GM21786 (cell line): ENCODE results near the gene MAP7D2.
"Not testable (repeated sequence)": the region's sequence is repeated elsewhere in the genome, so short reads cannot be mapped to it uniquely, and the experiment has no call there.

ENCODE experiments used
- ATAC-seq: cut with Tn5 transposase; IDR thresholded peaks from one replicate; pipeline ENCODE4 v1.9.1; 2021; ENCODE audit not compliant: unreplicated experiment

MAP7D2 gene

DNA sequence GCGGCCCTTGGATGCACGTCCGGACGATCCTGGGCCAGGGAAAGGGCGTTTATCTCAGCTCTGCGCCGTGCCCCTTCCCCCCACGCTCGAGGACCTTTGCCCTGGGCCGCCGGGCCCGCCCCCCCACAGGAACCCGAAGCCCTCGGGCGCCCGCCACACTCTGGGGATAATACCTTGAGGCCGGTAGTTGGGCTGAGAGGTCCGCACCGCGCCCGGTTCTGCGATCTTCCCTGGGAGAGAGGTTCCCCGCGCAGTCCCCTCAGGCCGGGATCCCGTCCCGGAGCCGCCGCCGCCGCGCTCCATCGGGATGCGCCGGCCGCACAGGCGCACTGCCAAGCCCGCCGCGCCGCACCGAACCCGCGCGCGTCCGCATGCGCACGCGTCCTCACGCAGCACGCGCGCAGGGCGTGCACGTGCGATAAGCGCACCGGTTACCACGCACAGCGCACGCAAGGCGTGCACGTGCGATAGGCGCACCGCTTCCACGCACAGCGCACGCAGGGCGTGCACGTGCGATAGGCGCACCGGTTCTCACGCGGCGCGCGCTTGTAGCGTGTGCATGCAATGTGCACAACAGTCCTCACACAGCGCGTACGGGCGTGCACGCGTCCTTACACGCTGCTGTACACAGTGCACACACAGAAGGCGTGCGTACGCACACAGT is at the start of gene MAP7D2:
Gene MAP7D2 (minus strand): TSS at position 331 of the 664 bp plus-strand sequence. CDS start 28 bp downstream, at position 303.
- ATAC-seq = no peak

DNA sequence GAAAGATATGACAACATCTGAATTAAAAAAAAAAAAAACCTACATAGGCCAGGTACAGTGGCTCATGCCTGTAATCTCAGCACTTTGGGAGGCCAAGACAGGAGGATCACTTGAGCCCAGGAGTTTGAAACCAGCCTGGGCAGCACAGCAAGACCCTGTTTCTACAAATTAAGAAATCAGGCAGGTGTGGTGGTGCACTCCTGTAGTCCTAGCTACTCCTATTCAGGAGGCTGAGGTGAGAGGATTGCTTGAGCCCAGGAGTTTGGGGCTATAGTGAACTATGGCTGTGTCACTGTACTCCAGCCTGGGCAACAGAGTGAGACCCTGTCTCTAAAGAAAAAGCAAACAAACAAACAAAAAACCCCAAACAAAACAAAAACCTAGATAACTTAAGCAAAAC is 45.8 kb upstream of the MAP7D2 start:
- not testable (repeated sequence) for ATAC-seq

DNA sequence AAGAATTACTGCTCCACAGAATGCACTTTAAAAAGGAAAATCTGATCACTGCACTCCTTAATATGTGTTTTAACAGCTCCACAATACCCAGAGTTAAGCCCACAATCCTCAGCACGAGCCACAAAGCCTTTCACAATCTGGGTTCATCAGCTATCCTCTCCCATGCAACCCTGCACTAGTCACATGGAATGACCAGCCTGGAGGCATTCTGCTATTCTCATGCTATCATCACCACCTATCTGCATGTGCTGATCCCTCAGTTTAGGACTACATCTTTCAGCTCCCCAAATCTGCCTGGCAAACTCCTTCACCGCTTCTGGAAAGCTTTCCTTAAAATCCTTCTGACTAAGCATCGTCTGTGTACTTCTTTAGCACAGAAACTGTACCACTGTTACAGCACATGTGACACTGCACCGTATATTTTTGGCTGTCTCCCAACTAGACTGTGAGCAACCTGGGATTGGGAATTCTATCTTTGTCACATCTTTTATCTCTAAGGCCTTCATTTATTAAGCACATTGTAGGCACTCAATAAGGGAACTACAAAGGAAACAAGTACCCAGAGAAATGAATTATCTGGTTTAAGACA is 43.2 kb upstream of the MAP7D2 start:
- no peak for ATAC-seq

DNA sequence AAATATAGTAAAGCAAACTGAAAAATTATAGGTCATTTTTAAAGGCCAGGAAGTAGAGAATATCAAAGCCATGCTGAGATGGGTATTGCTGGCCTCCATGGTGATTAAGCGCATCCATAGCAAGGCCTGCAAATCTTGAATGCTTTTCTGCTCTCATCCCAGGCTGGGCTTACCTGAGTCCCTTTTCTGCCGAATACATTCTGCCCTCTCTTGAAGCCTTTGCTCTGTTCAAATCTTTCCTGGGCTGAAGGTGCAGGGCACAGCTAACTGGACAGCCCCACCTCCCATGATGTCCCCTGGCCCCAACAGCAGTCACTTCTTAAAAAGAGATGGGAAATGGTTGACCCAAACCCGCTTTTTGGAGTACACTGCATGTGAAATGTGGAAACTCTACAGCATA is 35.0 kb upstream of the MAP7D2 start:
- ATAC-seq = no peak

DNA sequence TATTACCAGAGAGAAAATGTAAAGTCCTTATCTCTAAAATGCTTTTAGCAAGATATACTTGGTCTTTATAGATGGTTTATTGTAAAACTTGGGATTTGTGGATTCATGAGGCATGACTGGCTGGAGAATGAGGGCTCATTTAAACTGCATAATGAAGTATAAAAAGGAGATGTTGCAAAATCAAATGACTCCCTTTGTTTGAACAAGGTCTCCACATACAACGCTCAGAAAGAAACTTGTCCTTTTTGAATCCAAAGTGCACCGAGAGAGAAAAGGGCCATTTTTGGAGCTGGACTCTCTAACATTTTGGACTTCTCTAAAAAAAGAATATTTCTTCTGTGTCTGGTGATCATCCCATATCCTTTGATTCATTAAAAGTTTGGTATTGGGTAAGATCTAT is 32.6 kb upstream of the MAP7D2 start:
- ATAC-seq = no peak

DNA sequence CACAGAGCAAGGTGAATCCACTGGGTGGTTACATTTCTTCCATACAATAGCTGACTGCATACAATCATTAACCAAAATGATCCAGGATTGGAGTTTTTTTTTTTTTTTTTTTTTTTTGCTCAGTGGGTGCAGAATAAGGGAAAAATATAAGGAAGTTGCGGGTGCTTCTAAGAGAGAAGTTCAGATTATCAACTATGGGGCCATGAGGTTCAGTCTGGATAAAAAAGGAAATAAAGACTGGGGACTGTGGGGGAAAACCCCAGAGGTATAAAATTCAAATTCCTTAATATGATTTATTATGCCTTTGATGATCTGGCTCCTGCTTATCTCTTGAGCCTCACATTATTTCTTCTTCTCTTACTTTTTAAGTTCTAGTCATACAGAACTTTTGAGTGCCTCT is 30.9 kb upstream of the MAP7D2 start:
- ATAC-seq = no peak

DNA sequence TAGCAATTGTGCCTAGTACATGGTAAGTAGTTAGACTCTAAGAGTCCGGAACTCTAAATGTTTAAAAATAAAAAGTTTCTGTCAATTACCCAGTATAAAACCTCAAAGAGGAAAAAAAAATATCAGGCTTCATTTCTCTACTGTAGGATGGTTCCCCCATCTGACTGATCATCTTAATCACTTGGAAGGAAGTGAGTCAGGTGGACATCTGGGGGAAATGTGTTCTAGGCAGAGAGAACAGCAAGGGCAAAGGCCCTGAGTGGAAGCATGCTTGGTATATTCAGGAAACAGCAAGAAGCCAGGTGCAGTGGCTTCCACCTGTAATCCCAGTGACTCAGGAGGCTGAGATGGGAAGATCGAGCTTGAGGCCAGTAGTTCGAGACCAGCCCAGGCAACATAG is 27.8 kb upstream of the MAP7D2 start:
- ATAC-seq = no peak

DNA sequence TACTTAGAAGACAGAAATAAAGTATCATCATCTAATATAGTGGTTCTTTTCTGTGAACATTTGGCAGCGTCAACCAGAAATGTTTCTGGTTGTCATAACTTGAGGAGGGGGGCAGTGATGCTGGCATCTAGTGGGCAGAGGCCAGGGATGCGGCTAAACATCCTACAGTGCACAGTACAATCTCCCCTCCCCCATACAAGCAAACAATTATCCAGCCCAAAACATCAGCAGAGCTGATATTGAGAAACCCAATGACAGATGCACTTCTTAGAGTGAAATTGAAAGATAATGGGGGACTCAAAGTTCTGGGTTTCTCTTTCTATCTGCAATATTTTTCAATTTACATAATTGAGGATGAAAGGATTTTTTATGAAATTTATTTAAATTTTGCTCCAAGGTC is 26.9 kb upstream of the MAP7D2 start:
- ATAC-seq = no peak

DNA sequence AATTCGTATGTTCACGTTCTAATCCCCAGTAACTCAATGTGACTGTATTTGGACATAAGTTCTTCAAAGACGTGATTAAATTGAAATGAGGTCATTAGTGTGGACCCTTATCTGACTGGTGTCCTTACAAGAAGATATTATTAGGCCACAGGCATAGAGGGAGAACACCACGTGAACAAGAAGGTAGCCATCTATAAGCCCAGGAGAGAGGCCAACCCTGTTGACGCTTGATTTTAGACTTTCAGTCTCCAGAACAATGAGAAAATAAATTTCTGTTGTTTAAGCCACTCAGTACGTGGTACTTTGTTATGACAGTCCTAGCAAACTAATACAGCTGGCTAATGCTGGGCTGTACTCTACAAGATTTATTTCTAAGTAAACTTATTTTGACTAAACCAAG is 26.4 kb upstream of the MAP7D2 start:
- no peak for ATAC-seq

DNA sequence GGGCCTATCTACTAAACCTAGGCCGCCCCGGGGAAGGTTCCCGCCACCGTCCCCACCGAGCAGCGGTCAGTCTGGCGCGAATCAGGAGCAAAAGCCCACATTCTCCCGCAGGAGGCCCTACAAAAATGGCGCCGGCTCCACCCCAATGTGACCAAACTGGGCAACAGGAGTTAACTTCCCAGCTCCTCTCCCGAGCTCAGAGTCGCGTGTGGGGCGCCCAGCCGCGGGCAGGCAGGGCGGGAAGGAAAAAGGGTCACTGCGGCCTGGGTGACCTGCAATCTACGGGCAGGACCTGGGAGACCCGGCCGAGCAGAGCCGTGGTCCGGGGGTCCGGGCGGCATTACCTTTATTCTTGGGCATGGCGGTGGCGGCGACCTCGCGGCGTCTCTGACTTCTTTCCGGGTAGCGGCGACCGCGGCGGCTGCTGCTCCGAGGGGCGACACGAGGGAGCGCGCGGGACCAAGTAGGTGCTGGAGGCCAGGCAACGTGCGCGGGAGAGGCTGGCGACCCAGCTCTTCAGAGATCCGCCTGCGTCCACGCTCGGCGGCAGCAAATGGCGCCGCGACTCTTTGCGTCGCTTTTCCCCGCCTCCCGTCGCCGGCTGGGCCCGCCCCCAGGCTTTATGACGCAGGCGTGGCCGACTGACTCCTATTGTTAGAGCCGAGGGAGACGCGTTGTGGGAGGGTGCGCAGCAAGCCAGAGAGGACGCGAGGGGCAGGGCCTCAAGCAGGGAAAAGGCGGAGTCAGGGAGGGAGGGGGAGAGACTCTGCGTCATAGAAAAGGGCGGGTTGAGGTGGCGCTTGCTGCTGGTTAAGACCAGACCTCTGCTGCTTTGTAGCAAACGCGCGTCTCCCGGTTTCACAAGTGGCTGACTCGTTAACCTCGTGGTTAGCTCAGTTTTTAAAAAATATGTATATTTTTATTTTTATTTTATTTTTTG is 24.8 kb upstream of the MAP7D2 start, which contains the start of gene EIF1AX:
Gene EIF1AX (minus strand): TSS at position 558 of the 940 bp plus-strand sequence. CDS start 198 bp downstream, at position 360.
- ATAC-seq = peak; percentile 99

DNA sequence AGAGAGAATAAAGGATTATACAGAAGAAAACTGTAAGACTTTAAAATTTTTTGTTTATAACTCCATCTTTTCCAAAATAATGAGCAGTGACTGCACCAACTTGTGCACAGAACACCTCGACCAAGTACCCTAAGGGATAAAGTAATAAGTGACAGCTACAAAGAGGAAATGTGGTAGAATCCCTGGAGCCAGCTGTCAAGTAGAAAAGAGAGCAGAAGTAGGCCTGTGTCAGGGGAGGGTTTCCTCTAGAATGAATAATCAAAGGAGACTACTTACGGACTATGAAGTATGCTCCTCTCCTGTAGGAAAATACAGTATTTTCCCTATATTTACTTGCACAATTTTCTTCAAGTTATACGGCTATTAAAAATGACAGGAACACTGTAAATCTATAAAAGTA is 23.7 kb upstream of the MAP7D2 start:
- ATAC-seq = no peak

DNA sequence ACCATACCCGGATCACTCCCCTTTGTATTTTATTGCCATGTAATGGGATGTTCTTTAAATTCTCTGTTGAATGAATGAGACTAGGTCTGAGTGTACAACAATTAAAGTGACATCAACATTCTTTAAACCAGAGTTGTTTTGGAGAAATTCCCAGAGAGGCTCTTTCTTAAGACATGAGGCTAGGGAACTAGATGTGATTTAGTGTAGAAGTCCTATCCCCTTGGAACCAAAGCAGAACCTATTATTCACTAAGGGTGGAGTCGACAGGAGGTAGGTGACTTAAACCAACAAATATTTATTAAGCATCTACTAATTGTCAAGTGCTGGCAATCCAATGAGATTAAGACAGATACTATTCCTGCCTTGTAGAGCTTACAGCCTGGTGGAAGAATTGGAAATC is 23.3 kb upstream of the MAP7D2 start:
- ATAC-seq = no peak

DNA sequence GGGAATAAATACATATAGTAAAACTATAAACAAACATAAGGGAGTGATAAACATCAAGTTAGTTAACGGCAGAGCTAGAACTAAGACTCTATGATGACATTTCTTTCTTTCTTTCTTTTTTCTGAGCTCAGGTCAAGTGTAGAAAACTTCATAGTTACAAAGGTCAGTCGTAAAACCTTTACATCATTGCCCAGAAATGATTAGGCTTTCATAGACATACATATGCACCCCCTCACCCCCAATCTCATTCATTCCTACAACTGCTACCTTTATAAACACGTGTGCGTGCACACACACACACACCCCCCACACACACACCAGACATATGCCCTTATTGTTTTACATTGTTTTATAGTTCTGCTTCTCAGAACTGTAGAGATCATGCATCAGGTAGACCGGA is 19.2 kb upstream of the MAP7D2 start:
- ATAC-seq = no peak

DNA sequence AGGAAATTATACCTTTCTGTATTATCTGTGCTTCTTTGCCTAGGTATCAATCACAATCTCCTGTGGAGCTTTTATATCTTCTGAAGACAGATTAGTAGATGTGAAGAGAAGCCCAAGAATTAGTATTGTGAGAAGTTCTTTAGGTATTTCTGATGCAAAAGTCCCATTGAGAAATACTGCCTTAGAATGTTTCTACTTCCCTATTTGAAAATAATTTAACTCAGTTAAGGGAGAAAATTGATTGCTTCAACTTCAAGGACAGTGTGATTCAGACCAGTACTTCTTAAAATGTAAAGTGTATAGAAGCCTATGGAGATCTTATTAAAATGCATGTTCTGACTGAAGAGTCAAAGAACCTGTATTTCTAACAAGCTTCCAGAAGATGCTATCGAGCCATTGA is 16.0 kb upstream of the MAP7D2 start:
- no peak for ATAC-seq

DNA sequence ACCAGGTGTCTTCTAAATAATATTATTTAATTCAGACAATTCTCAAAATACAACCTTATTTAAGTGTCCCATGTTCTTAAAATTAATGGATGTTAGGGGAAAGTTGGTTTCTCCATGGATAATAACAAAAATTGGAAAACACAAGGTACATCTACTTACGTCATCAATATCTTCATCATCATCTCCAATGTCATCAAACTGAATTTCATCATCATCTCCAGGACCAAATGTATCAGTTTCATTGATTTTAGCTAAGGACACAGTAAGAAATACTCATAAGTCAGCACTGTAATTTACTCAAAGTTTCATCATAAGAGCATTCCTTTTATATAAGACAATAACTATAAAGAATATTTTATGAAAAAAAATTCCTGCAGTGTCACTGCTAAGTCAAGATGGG is 13.7 kb upstream of the MAP7D2 start:
- no peak for ATAC-seq

DNA sequence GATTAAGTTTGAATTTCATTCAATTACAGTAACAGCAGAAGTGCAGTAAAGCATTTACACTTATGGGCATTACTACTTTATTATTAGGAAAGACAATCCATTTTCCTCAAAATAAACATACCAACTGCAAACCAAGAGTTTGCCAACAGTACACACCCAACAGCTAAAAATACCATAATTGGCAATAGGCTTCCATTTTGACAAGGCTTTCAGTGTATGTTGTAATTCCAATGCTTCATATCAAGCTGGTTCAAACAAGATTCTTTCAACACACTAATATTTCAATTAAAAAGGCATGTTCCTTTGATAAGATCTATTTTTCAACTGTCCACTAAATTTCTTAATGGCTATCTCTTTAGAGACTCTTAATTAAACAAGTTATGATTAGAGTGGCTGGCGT is 12.8 kb upstream of the MAP7D2 start:
- no peak for ATAC-seq

DNA sequence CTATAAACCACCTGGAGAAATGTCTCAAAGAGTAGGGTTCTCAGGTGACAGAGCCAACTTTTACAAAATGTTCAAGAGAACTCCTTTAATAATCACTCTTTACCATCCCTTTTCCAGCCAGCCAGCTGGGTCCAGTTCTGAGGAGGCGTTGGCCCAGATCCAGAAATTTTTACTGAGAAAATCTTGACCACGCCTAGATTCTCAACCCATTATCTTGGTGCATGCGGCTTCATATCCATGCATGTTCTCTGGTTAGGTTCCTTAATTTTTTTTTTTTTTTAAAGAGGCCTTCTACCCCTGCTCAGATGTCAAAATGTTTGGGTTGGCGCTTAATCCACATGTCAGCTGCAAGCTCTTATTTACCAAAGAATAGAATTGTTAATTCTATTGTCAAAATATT is 12.0 kb upstream of the MAP7D2 start:
- no peak for ATAC-seq

DNA sequence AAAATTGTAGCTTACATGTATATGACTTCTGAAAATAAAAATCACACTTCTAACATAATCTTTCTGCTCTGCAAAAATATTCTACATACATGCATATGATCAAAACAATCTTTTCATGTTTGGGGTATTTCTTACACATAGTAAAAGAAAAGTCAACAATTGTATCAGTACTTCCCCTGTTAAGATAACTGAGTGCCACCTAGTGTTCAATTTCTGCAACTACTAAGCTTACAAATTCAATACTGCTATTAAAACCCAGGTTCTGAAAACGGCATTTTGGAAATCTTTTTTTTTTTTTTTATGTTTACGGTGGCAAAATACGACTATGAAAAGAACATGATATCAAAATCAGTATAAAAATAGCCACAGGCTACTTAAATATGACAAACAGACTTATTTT is 10.7 kb upstream of the MAP7D2 start:
- ATAC-seq = peak; percentile 47

DNA sequence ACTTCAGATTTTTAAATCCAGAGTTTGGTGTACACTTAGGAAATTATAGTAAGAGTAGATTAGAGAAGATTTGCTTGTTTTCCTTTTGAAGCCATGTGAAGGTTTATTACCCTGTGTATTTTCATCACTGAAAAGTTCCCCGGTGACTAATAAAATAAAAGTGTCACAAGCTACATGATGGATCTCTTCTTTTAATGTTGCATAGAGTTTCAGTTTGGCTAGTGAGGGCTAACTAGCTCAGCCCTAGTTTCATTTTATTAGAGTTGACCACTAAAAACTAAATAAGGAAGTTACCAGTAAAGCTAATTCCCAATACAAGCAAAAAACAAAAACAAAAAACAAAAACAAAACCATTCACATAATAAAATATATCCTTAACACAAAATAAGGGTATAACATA is 10.1 kb upstream of the MAP7D2 start:
- ATAC-seq = peak; percentile 77

DNA sequence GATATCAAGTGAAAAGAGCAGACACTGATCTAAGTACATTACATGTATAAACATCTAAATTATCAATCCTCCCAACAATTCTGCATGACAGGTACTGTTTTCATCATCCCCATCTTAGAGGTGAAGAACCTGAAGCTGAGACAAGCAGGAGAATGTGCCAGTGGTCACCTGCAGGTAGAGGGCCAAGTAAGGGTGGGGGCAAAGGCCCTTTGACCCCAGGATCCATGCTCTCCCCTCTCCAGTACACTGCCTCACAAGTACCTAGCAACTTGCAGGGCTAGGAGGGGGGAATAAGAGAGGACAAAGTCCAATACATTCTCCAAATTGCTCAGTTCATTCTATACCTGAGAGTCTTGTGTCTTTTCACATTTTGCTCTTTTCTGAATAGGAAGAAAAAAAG is 8.3 kb upstream of the MAP7D2 start:
- no peak for ATAC-seq

DNA sequence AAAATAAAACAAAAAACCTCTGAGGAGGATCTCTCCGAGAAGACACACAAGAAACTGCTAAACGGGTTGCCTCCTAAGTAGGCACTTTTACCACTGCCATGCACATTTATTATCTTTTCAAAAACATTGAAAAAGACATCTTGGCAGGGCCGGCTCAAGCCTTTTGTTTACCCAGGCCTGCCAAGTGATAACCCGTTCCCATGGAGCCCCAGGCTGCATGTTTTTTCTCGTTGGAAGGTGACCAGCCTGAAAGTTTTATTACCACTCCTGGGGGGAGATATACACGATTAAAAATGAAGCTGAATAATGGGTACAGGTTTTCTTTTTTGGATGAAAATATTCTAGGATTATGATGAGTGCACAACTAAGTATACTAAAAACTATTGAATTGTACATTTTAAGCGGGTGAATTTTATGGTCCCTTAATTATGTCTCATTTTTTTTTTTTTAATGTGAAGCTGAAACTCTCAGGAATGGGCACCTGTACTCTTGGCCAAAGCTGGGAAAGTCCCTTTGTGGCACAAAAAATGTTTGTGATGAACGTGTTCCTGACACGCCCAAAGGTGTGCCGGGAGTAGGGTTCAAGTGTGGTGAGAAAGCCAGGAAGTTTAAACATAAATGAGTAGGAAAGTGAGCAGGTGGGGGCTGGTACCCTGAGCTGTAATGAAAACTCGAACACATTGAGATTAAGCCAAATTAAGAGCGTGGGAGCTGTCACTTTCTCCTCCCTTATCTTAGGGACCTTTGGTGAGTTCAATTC is 1.5 kb upstream of the MAP7D2 start:
- no peak for ATAC-seq
